Measurements from ENCODE around the gene LIMK1. TPM values are rescaled to one million over a fixed set of nuclear protein-coding genes. Genes with fewer than 3 reads are reported as not detected.

LIMK1 gene
- total and polyA plus RNA-seq, 2 of the 13 experiments (the other 11 are each of a cell fraction or from before 2014, with no cell fraction given) = 8.9 to 18.8 TPM

GRCh38 chr7:74115326-74115725, 31.7 kb downstream of the LIMK1 start:
- no peak overlapping the region for H3K4me2 ChIP-seq (ENCODE audit: low read depth, low read length)
- DNase-seq (ENCODE audit: low spot score) (no peak), FAIRE-seq (no peak), ATAC-seq (peak; percentile 39; the same call in 1 of the 3 replicates)
- CTCF ChIA-PET (ENCODE audit: low intra/inter-chr PET ratio, low total read pairs) = no interaction called here
- H2AFZ ChIP-seq (ENCODE audit: low read length) = no peak overlapping the region
- H3K9ac ChIP-seq (ENCODE audit: insufficient read depth, low read depth, low read length) = no peak overlapping the region
- intact Hi-C loops (cut with micrococcal nuclease; ENCODE audit: unreplicated experiment) (no loop called here), in situ Hi-C loops (cut with HindIII; ENCODE audit: extremely low pct_ligation_motif_present, low pct_unique_long_range_greater_than_20kb) (no loop called here)
- H3K36me3 ChIP-seq (replicated peaks in 1 of 2; ENCODE audit: control insufficient read depth in 1 of 2, insufficient read depth in 2 of 2, low read length in 2 of 2) = peaks cover 1 to 3% of the 10 kb centered on the region in 2 experiments; a peak in 1 of 5 replicates
- no peaks in the 10 kb centered on the region for H3K27me3 ChIP-seq (ENCODE audit: control insufficient read depth in 1 of 2, insufficient read depth in 2 of 2, low read length in 2 of 2)
- H3K4me3 ChIP-seq (replicated peaks in 1 of 3; ENCODE audit: insufficient read depth in 1 of 3, low read depth in 2 of 3, low read length in 3 of 3) = no peak overlapping the region
- H3K27ac ChIP-seq (ENCODE audit: extremely low read length, insufficient read depth, low read length) = no peak overlapping the region
- TF ChIP-seq STAT5B (CRISPR knock-in tag; IDR thresholded peaks at IDR 0.05) (no peak), ARID4A (CRISPR knock-in tag; IDR thresholded peaks at IDR 0.05; ENCODE audit: borderline replicate concordance) (no peak), ZNF251 (CRISPR knock-in tag; IDR thresholded peaks at IDR 0.05) (no peak), ZBTB33 (CRISPR knock-in tag; IDR thresholded peaks at IDR 0.05) (peak; percentile 95), ZNF331 (CRISPR knock-in tag; IDR thresholded peaks at IDR 0.05) (no peak), ONECUT2 (CRISPR knock-in tag; IDR thresholded peaks at IDR 0.05) (no peak), ZNF33A (CRISPR knock-in tag; IDR thresholded peaks at IDR 0.05; ENCODE audit: borderline replicate concordance) (no peak)
- no TSS peak for BruUV-seq (replicated peaks)
- POLR2A ChIA-PET = no interaction called here
- WGBS (ENCODE audit: low lambda C conversion rate) = 78% methylated on average over 17 of the region's 17 CpGs
- H3K79me2 ChIP-seq (ENCODE audit: insufficient read depth, low read length) = no peaks in the 10 kb centered on the region
- no peaks in the 10 kb centered on the region for H4K20me1 ChIP-seq (ENCODE audit: insufficient read depth, low read length)
- H3K9me3 ChIP-seq (ENCODE audit: low read length) = no peaks in the 10 kb centered on the region
- no peaks in the 10 kb centered on the region for H3K4me1 ChIP-seq (ENCODE audit: insufficient read depth, low read length)

Measured in HepG2 (cell line).